HepG2 (cell line): Measurements from ENCODE around the gene DCAF7. TPM values are rescaled to one million over a fixed set of nuclear protein-coding genes. Genes with fewer than 3 reads are reported as not detected.

ENCODE experiments used
- ARNTL ChIP-seq: sonication (generic); formaldehyde crosslinking; IDR thresholded peaks from 2 replicates; pipeline ENCODE4 v1.4.0; 2020; ENCODE audit warnings: mild to moderate bottlenecking, missing genetic modification reagents
- ATF2 ChIP-seq: sonication (generic); formaldehyde crosslinking; IDR thresholded peaks from 2 replicates; pipeline ENCODE4 v1.4.0; 2020; ENCODE audit warnings: missing genetic modification reagents
- DPF2 ChIP-seq: sonication (generic); formaldehyde crosslinking; IDR thresholded peaks from 2 replicates; pipeline ENCODE4 v1.4.0; 2020; ENCODE audit warnings: mild to moderate bottlenecking, low read depth, missing genetic modification reagents, borderline replicate concordance
- GABPB1 ChIP-seq: IDR thresholded peaks from 2 replicates; pipeline ENCODE4 v1.6.1; 2016; ENCODE audit warnings: mild to moderate bottlenecking, missing genetic modification reagents, moderate library complexity, missing compliant biosample characterization
- GATAD1 ChIP-seq: IDR thresholded peaks from 2 replicates; pipeline ENCODE4 v1.6.1; 2016; ENCODE audit warnings: missing genetic modification reagents, missing compliant biosample characterization
- GATAD2A ChIP-seq: IDR thresholded peaks from 2 replicates; pipeline ENCODE4 v1.6.1; 2016
- HCFC1 ChIP-seq: fragments of 150-350 bp; IDR thresholded peaks from 2 replicates; pipeline ENCODE4 v1.6.1; 2014; ENCODE audit warnings: low read depth, low read length
- HOXA9 ChIP-seq: sonication (generic); formaldehyde crosslinking; IDR thresholded peaks from 2 replicates; pipeline ENCODE4 v1.8.1; 2022; ENCODE audit warnings: missing genetic modification reagents, mild to moderate bottlenecking, moderate library complexity, borderline replicate concordance
- KDM1A ChIP-seq: IDR thresholded peaks from 2 replicates; pipeline ENCODE4 v1.6.1; 2016; ENCODE audit warnings: missing compliant biosample characterization
- KDM5B ChIP-seq: sonication (generic); formaldehyde crosslinking; IDR thresholded peaks from 2 replicates; pipeline ENCODE4 v1.4.0; 2020; ENCODE audit warnings: missing genetic modification reagents, mild to moderate bottlenecking, borderline replicate concordance
- MBD4 ChIP-seq: IDR thresholded peaks from 2 replicates; pipeline ENCODE4 v1.6.1; 2012; ENCODE audit warnings: low read length, inconsistent platforms, borderline replicate concordance
- NONO ChIP-seq, 2 experiments: fragments of 450-650 bp in 1 of 2; sonication (generic) in 1 of 2; formaldehyde crosslinking in 1 of 2; IDR thresholded peaks in 1 of 2; conservative IDR thresholded peaks in 1 of 2; 2 replicates each; pipeline versions ENCODE4 v1.6.1 to v1.8.0; 2017 to 2022; ENCODE audit warnings: mild to moderate bottlenecking in 1 of 2, missing genetic modification reagents in 1 of 2, moderate library complexity in 1 of 2
- PHF21A ChIP-seq: sonication (generic); formaldehyde crosslinking; IDR thresholded peaks from 2 replicates; pipeline ENCODE4 v1.5.0; 2020; ENCODE audit warnings: mild to moderate bottlenecking, missing genetic modification reagents
- RBAK ChIP-seq: sonication (generic); formaldehyde crosslinking; IDR thresholded peaks from 2 replicates; pipeline ENCODE4 v1.5.1; 2020; ENCODE audit warnings: mild to moderate bottlenecking, missing genetic modification reagents
- RELA ChIP-seq: sonication (generic); formaldehyde crosslinking; IDR thresholded peaks from 2 replicates; pipeline ENCODE4 v1.4.0; 2020; ENCODE audit warnings: missing genetic modification reagents
- SALL1 ChIP-seq: sonication (generic); formaldehyde crosslinking; IDR thresholded peaks from 2 replicates; pipeline ENCODE4 v1.8.0; 2022; ENCODE audit warnings: mild to moderate bottlenecking, missing genetic modification reagents
- SNRNP70 ChIP-seq: fragments of 200-400 bp; formaldehyde crosslinking; IDR thresholded peaks from 2 replicates; pipeline ENCODE4 v1.6.1; 2017; ENCODE audit warnings: mild to moderate bottlenecking, low read depth, low read length, moderate library complexity
- TOPORS ChIP-seq: sonication (generic); formaldehyde crosslinking; IDR thresholded peaks from 2 replicates; pipeline ENCODE4 v1.8.0; 2023; ENCODE audit warnings: mild to moderate bottlenecking, missing genetic modification reagents
- YEATS2 ChIP-seq: sonication (generic); formaldehyde crosslinking; IDR thresholded peaks from 2 replicates; pipeline ENCODE4 v1.4.0; 2020; ENCODE audit warnings: missing genetic modification reagents, borderline replicate concordance
- ZC3H4 ChIP-seq: sonication (generic); formaldehyde crosslinking; IDR thresholded peaks from 2 replicates; pipeline ENCODE4 v1.4.0; 2020; ENCODE audit warnings: missing genetic modification reagents, borderline replicate concordance
- ZFP82 ChIP-seq: sonication (generic); formaldehyde crosslinking; IDR thresholded peaks from 2 replicates; pipeline ENCODE4 v1.5.1; 2020; ENCODE audit warnings: mild to moderate bottlenecking, missing genetic modification reagents, borderline replicate concordance
- ZNF124 ChIP-seq: sonication (generic); formaldehyde crosslinking; IDR thresholded peaks from 2 replicates; pipeline ENCODE4 v1.4.0; 2020; ENCODE audit warnings: missing genetic modification reagents
- ZNF460 ChIP-seq: sonication (generic); formaldehyde crosslinking; IDR thresholded peaks from 2 replicates; pipeline ENCODE4 v1.5.1; 2020; ENCODE audit warnings: missing genetic modification reagents, mild to moderate bottlenecking, borderline replicate concordance
- ZNF552 ChIP-seq: sonication (generic); formaldehyde crosslinking; IDR thresholded peaks from 2 replicates; pipeline ENCODE4 v1.9.0; 2022; ENCODE audit warnings: missing genetic modification reagents, mild to moderate bottlenecking, borderline replicate concordance
- ZNF572 ChIP-seq: sonication (generic); formaldehyde crosslinking; IDR thresholded peaks from 2 replicates; pipeline ENCODE4 v1.5.1; 2020; ENCODE audit warnings: mild to moderate bottlenecking, missing genetic modification reagents
- ZNF615 ChIP-seq: sonication (generic); formaldehyde crosslinking; IDR thresholded peaks from 2 replicates; pipeline ENCODE4 v1.5.0; 2020; ENCODE audit warnings: mild to moderate bottlenecking, missing genetic modification reagents, borderline replicate concordance
- ZNF761 ChIP-seq: sonication (generic); formaldehyde crosslinking; conservative IDR thresholded peaks from 2 replicates; pipeline ENCODE4 v1.4.0; 2020; ENCODE audit warnings: mild to moderate bottlenecking, missing genetic modification reagents
- ZSCAN22 ChIP-seq: sonication (generic); formaldehyde crosslinking; IDR thresholded peaks from 2 replicates; pipeline ENCODE4 v1.4.0; 2020; ENCODE audit warnings: mild to moderate bottlenecking, missing genetic modification reagents
- polyA plus RNA-seq, 8 experiments: library from polyadenylated mRNA; depleted of rRNA in 3 of 8; stranded (reverse) in 7 of 8; unstranded in 1 of 8; fragments of >200 nt; fragmentation: Illumina TruSeq in 4 of 8; extraction: Trizol in 4 of 8; gene quantifications; 2 replicates each; pipeline versions ENCODE4 v1.2.1 to v1.2.3, GENCODE V29; 2011 to 2016; ENCODE audit warnings: low read depth in 4 of 8, missing spikeins in 1 of 8, mixed read lengths in 1 of 8; ENCODE audit not compliant: insufficient read depth in 1 of 8
- total RNA-seq, 5 experiments: library from RNA; depleted of rRNA; stranded (reverse); fragments of >200 nt; fragmentation: Illumina TruSeq; extraction: Trizol; gene quantifications; 2 replicates each; pipeline ENCODE4 v1.2.3, GENCODE V29; 2016; ENCODE audit warnings: low read depth in 1 of 5
- TF ChIP-seq, protein P1 (sequence below): sonication (generic); formaldehyde crosslinking; IDR thresholded peaks from 2 replicates; pipeline ENCODE4 v1.5.1; 2020; ENCODE audit warnings: mild to moderate bottlenecking, moderate library complexity, missing genetic modification reagents

Gene DCAF7
- total and polyA plus RNA-seq, 2 of the 13 experiments (the other 11 are each of a cell fraction or from before 2014, with no cell fraction given) = 55.2 to 73.4 TPM

- TF ChIP-seq RBAK = peak; percentile 80; the same call in 1 of the 2 replicates
- no peak for TF ChIP-seq MBD4
- peak; percentile 100 for TF ChIP-seq GABPB1
- no peak for TF ChIP-seq ZFP82 (CRISPR knock-in tag)
- no peak; the same call in 1 of the 2 replicates for TF ChIP-seq ZNF460 (CRISPR knock-in tag)
- TF ChIP-seq DPF2 = no peak; the same call in 1 of the 2 replicates
- 0 out of 2 replicates have a peak, but pooled peaks have one; percentile 53 for TF ChIP-seq KDM1A (CRISPR knock-in tag)
- no peak; the same call in none of the 2 replicates for TF ChIP-seq ZNF572
- peak; percentile 68; the same call in 1 of the 2 replicates for TF ChIP-seq ZNF615 (CRISPR knock-in tag)
- TF ChIP-seq ZSCAN22 (CRISPR knock-in tag) = no peak
- peak; percentile 85 for TF ChIP-seq HCFC1
- TF ChIP-seq NONO (IDR thresholded peaks at IDR 0.05) = no peak
- peak; percentile 99 for TF ChIP-seq NONO (CRISPR knock-in tag; conservative IDR thresholded peaks at IDR 0.05)
- TF ChIP-seq ZNF761 (CRISPR knock-in tag) = peak; percentile 84; the same call in 1 of the 2 replicates
- no peak; the same call in 1 of the 2 replicates for TF ChIP-seq HOXA9 (CRISPR knock-in tag)
- no peak for TF ChIP-seq SNRNP70
- TF ChIP-seq GATAD2A (CRISPR knock-in tag) = peak; percentile 95
- TF ChIP-seq GATAD1 (CRISPR knock-in tag) = peak; percentile 100
- TF ChIP-seq KDM5B (CRISPR knock-in tag) = peak; percentile 97
- peak; percentile 94 for TF ChIP-seq ATF2
- no peak; the same call in 1 of the 2 replicates for TF ChIP-seq TOPORS (CRISPR knock-in tag)
- TF ChIP-seq RELA (CRISPR knock-in tag) = peak; percentile 71; the same call in 1 of the 2 replicates
- peak; percentile 94 for TF ChIP-seq PHF21A
- peak; percentile 99 for TF ChIP-seq YEATS2 (CRISPR knock-in tag)
- peak; percentile 99 for TF ChIP-seq ZNF124 (CRISPR knock-in tag)
- TF ChIP-seq, protein P1, sequence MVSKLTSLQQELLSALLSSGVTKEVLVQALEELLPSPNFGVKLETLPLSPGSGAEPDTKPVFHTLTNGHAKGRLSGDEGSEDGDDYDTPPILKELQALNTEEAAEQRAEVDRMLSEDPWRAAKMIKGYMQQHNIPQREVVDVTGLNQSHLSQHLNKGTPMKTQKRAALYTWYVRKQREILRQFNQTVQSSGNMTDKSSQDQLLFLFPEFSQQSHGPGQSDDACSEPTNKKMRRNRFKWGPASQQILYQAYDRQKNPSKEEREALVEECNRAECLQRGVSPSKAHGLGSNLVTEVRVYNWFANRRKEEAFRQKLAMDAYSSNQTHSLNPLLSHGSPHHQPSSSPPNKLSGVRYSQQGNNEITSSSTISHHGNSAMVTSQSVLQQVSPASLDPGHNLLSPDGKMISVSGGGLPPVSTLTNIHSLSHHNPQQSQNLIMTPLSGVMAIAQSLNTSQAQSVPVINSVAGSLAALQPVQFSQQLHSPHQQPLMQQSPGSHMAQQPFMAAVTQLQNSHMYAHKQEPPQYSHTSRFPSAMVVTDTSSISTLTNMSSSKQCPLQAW (CRISPR knock-in tag) = peak; percentile 92
- TF ChIP-seq SALL1 (CRISPR knock-in tag) = peak; percentile 94
- no peak; the same call in 1 of the 2 replicates for TF ChIP-seq ZC3H4 (CRISPR knock-in tag)
- peak; percentile 94; the same call in 1 of the 2 replicates for TF ChIP-seq ZNF552 (CRISPR knock-in tag)
- peak; percentile 75; the same call in 1 of the 2 replicates for TF ChIP-seq ARNTL (CRISPR knock-in tag)
Observed at GRCh38 chr17:63600569-63601438, 50.5 kb downstream of the DCAF7 start, which contains the start of gene TACO1 (continued).
